GM18870 (cell line): Measurements from ENCODE around the gene SLC39A11.
"Not testable (repeated sequence)": the region's sequence is repeated elsewhere in the genome, so short reads cannot be mapped to it uniquely, and the experiment has no call there.

Experiments
- ATAC-seq: cut with Tn5 transposase; IDR thresholded peaks from one replicate; pipeline ENCODE4 v1.9.1; 2021; ENCODE audit warnings: moderate library complexity; ENCODE audit not compliant: unreplicated experiment

Gene SLC39A11

DNA sequence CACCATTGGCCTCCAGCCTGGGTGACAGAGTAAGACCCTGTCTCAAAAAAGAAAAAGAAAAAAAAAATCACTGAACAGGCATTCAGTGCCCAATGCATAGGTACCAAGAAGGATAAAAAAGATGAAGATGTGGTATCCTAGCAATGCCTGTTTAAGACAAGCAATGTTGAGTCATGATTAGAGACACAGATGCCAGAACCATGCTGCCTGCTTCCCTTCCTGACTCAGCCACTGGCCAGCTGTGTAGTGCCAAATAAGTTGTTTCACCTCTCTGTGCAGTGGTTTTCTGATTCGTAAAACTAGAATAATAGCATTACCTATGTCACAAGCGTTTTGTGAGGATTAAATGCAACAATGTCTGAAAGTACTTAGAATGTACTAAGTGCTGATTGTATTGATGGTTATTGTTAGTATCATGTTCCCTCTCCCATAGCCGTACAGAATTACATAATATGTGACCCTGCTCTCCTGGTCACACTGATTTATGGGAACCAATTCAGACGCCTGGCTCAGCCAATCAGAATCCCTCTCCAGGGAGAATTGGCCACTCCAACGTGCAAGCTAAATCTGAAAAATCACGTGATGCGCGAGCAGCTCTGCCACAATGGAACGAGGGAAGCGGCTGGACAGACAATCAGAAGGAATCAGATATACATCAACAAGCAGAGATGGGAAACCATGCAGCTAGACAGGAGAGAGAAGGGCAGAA lies 241.9 kb downstream of the SLC39A11 start:
- no peak for ATAC-seq

DNA sequence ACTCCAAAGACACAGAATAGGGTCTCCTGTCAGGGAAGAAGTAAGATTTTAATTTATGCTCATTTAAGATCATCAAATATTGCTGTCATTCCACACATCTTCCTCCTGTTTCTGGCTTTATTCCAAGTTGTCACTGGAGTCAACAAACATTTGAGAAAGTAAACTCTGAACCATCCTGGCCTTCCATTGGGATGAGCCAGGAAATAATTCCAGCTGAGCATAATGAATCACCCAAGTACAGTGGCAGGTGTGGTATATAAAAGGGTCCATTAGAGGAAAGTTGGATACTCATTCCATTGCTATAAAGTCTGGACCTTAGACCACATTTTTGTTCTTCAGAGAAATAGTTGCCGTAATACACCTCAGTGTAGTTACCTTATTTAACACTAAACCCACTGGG lies 246.1 kb downstream of the SLC39A11 start:
- no peak for ATAC-seq

DNA sequence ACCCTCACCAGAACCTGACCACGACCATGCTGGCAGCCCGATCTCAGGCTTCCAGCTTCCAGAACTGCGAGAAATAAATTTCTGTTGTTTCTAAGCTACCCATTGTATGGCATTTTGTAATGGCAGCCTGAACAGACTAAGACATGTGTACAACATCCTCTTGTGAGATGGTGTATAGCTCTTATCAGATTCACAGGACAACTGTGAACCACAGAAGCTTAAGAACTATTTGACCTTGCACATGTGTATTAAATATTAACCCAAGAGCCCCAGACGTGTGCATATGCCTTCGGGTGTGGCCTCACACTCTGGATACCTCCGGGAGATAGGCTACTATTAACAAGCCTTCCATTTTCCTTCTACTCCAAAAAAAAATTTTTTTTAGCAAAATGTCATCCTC lies 248.9 kb downstream of the SLC39A11 start:
- ATAC-seq: no peak

DNA sequence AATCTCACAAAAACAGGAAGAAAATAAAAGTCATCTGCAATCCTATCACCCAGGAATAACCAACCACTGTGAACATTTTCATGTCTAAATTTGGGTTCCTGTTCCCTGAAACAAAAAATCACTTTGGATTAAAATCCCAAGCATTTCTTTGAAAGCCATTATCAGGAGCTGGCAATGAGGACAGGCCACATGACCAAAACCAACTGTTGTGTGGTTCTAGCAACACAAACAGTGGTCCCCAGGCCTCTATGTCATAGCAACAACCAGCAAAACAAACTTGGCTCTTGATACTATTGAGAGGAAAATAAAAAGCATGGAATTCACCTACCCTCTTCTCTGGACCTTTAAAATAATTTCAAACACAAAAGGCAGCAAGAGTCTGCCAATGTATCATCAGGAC lies 252.5 kb downstream of the SLC39A11 start:
- ATAC-seq: no peak

DNA sequence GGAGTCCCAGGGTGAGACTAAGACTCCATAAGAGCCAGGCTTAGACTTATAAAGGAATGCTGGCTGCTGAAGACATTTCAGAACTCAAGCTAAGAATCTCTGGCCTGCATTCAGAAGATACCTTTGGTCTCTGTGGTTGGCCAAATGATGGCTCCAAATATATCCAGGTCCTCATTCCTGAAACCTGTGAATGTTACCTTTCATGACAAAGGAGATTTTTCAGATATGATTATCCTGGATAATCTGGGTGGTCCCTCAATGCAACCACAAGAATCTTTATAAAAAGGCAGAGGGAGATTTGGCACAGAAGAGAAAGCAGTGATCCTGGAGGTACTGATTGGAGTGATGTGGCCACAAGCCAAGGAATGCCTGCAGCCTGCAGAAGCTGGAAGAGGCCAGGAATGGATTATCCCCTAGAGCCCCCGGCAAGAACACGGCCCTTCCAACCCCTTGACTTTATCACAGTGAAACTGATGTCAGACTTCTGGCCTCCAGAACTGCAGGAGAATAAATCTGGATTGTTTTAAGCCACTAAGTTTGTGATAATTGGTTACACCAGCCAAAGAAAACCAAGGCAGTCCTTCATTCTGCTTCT lies 253.3 kb downstream of the SLC39A11 start:
- ATAC-seq: no peak

DNA sequence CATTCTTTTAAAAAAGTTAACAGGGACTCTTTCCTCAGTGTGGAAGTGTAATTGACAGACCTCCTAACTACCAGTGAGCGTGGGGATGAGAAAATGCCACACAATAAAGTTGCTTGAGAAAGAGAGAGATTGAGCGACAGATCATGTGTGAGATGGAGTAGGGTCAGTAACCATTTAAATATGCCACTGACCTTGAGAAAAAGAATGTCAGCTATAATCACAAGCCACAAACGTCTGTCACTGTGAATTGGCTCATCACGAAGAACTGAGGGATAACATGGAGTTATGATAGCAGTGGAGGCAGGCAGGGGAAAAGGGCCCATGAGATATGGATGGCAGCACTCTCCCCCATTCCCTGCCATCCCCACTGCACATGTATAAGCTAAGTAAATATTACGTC lies 253.9 kb downstream of the SLC39A11 start:
- ATAC-seq: no peak

DNA sequence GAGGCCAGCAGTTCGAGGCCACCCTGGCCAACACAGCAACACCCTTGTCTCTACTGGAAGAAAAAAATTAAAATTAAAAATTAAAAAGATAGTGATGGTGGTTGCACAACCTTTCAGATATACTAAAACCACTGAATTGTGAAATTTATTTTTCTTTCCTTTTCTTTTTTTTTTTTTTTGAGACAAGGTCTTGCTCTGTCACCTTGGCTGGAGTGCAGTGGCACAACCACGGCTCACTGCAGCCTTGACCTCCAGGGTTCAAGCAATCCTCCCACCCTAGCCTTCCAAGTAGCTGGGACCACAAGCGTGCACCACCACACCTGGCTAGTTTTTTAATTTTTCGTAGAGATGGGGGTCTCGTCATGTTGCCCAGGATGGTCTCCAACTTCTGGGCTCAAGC lies 254.4 kb downstream of the SLC39A11 start:
- no peak for ATAC-seq

DNA sequence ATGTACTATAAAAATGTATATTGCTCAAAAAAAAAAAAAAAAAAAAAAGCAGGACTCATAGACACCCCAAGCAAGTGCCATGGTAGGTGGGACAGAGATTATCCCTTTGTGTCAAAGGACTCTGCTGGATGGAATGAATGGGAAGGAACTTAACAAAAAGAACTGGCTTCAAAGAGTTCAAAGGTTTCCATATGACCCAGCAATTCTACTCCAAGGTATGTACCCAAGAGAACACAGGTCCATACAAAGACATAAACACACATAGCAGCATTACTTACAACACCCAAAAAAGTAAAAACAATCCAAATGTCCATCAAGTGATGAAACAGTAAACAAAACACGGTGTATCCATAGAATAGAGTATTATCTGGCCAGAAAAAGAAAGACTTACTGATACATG lies 255.2 kb downstream of the SLC39A11 start:
- no peak for ATAC-seq

DNA sequence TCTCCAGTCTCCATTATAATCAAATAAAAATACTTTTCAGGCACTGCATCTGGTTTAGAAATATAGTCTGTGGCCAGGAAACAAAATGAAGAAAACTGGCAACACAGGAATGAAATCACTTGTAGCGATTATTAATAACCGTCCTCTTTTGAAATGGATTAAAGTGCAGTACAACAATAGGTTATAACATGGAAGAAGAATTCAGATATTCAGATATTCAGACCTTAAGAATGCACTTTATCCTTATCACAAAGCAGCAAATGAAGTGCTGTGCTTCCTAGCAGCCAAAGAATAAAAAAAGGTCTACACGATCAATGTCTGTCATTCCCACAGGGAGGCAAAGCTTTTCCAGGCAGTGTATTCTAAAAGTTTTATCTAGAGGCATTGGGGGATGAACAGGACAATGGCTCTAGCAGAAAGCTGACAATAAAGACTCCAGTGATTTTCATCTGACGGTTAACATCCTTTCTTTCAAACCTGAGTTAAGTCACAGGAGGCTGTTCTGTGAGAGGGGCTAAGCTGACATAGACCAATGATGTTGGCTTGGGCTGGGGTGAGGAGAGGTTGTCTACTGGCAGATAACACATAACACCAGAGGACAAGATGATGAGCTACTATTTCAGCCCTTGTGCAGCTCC lies 259.2 kb downstream of the SLC39A11 start:
- no peak for ATAC-seq

DNA sequence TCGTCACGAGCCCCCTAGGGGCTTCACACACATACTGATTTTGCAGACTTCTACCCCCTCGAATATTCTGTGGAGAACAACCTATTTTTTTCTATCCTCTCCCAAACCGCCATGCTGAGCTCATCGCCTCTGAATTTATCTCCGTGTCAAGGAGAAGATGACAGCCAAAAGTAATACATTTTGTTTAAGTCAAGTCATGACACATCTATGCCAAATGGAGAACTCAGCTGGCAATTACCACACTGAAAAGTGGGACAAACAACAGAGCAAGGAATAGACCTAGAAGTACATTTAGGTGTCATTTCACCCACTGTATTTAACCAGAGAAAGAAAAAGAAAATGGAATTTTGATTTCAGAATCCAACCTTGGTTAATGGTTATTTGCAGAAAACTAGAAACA lies 260.2 kb downstream of the SLC39A11 start:
- no peak for ATAC-seq

DNA sequence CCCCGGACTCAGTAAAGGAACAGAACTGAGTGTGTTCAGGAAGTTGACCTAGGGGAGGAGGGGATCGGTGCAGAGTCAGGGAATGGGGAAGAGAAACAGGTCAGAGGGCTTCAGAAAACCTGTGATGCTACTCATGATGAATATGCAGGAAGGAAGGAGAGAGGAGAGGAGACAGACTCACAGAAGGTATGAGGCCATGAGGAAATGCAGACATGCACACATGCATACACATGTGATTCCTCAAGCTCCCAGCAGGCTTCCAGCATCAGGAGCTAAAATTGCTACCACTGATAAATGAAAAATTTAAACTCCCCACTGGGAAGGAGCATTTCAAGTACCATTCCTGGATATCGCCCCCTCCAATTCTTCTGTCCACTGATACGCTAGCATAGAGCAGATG lies 262.6 kb downstream of the SLC39A11 start:
- ATAC-seq: no peak

DNA sequence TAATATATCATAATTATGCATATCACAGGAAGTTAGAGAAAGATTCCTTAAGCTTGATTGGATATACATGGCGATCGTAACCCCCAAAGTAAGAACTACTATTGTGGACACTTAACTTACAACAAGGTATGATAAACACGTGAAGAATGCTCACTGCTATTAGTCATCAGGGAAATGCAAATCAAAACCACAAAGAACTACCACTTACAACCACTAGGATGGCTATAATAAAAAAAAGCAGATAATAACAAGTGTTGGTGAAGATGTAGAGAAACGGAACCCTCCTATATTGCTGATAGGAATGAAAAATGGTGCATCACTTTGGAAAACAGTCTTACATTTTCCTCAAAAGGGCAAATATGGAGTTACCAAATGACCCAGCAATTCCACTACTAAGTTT lies 265.9 kb downstream of the SLC39A11 start:
- ATAC-seq: no peak

DNA sequence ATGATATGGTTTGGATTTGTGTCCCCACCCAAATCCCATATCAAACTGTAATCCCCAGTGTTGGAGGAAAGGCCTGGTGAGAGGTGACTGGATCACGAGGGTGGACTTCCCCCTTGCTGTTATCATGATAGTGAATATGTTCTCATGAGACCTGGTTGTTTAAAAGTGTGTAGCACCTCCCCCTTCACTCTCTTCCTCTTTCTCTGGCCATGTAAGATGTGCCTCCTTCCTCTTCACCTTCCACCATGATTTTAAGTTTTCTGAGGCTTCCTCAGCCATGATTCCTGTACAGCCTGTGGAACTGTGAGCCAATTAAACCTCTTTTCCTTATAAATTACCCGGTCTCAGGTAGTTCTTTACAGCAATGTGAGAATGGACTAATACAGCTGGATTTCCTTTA lies 266.4 kb downstream of the SLC39A11 start:
- ATAC-seq: not testable (repeated sequence)

DNA sequence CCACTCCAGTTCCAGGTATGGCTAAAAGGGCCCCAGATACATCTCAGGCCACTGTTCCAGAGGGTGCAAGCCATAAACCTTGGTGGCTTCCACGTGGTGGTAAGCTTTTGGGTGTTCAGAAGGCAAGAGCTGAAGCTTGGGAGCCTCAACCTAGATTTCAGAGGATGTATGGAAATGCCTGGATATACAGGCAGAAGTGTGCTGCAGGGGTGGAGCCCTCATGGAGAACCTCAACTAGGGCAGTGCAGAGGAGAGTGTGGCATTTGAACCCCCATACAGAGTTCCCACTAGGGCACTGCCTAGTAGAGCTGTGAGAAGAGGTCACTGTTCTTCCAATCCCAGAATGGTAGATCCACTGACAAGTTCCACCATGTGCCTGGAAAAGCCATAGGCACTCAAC lies 267.3 kb downstream of the SLC39A11 start:
- no peak for ATAC-seq

DNA sequence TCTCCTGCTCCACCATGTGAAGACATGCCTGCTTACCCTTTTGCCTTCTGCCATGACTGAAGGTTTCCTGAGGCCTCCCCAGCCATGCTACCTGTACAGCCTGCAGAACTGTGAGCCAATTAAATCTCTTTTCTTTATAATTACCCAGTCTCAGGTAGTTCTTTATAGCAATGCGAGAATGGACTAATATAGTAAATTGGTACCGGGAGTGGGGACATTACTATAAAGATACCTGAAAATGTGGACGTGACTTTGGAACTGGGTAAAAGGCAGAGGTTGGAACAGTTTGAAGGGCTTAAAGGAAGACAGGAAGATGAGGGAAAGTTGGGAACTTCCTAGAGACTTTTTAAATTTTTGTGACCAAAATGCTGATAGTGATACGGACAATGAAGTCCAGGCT lies 268.2 kb downstream of the SLC39A11 start:
- not testable (repeated sequence) for ATAC-seq

DNA sequence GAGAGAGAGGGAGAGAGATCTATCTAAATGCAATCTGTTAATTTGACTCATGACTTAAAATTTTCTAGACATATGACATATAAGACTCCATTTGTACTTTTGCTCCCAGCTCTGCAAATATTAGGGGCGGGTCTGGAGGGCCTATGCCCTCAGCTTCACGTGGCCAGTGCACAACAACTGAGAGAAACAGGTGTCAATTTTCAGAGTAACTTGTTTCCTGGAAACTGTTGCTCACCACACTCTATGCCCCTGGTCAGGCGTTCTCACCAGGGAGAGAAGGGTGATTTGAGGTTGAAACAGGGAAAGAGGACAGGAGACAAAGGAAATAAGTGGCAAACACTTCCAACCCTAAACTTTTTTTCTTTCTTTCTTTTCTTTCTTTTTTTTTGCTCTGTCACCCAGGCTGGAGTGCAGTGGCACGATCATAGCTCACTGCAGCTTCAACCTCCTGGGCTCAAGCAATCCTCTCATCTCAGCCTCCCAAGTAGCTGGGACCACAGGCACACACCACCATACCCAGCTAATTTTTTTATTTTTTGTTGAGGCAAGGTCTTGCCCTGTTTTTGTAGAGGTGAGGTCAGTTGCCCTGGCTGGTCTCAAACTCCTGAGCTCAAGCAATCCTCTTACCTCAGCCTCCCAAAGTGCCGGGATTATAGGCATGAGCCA lies 270.0 kb downstream of the SLC39A11 start:
- peak; percentile 66 for ATAC-seq

DNA sequence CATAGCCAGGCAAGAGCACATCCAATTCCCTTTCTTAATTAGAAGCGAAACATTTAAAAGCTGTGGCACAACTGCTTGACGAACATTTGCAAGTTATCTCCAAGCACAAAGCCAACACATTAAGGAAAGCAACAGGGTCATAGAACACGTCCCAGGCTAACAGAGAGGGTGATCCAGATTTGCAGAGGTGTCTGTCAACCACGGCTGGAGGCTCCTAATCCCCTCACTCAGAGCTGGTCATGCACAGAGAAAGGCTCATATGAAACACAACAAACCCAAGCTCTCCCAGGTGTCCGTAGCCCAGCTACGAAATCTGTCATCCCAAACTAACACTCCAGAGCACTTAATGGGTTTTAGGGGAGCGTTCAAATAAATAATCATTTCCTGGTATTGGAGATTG lies 276.1 kb downstream of the SLC39A11 start:
- no peak for ATAC-seq

DNA sequence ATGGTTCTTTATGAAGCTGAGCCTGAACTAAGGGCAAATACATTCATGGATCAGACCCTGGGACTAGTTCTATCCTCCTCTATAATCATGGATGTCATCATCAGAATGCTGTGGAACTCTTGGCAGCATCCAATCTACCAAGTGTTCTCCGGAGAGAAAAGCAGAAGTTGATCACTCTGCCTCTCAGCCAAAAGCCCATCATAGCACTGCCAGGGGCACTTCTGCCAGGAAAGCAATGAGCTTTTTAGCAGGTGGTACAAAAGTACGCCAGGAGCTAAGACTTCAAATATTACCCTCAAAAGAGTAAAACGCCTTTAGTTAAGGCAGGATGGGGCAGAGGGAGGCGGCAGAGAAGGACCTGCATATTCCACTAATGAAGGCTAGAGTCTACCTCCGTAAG lies 279.0 kb downstream of the SLC39A11 start:
- ATAC-seq: no peak

DNA sequence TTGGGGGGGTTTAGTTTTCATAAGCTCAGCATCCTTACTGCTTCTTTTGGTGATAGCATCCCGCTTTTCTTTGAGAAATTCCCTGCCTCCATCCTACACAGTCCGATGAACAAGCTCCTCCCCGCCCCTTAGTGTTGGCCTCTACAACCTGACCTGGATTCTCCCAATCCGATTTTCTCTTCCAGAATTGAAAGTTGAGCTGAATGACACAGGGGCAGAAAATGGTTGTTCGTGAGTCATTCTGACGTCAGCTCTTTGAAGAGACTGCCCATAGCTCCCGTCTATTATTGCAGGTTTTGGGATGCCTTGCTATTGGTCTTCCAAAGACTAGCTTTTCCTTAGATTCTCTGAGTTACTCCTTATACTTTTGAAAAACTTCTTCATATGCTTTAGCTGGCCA lies 279.7 kb downstream of the SLC39A11 start:
- no peak for ATAC-seq

DNA sequence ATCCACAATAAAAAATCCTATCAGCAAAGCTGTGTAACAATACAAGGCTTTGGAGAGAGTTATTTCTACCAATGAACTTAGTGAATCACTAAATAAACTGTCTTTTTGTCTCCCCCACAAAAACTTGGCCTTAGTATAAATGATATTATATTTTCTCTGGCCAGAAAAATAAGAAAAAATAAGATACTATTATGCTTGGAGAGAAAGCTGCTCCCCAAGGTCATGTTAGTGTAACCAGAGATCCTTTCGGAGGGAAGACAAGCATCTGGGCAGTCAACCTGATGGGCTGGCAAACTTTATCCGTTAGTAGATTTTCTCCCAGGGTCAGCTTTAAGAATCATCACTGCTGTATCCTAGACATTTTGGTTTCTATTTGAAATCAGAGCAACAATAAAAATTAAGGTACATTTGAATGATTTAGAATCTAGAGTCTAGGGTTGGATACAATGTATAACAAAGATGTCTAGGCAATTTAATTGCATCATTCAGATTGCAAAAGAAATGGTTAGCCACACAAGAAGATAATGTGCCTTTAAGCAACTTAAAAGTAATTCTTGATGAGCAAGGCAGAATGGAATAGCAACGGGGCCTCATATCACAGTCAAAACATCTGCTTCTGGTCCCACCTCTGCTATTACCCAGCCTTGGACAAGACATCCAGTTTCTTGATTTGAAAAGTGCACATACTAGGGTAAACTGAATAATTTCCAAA lies 280.4 kb downstream of the SLC39A11 start:
- ATAC-seq: no peak

DNA sequence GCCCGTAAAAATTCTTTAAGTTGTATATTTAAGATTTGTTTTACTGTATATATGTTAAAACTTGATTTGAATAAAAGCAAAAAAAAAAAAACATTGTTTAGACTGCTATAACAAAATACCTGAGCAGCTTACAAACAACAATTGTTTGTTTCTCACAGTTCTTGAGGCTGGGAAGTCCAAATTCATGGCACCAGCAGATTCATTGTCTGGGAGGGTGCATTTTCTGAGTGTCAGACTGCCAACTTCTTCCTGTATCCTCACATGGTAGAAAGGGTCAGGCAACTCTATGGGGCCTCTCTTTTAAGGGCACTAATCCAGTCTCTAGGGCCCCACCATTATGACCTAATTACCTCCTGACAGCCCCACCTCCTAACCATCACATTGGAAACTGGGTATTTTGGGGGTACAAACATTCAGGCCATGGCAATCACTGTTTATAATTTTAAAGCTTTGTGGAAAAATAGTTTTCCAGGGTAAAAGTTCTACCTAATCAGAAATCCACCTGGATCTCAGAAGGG lies 281.4 kb downstream of the SLC39A11 start:
- no peak for ATAC-seq
